K562 (cell line): ENCODE data around the gene BORCS8. TPM values are rescaled to one million over a fixed set of nuclear protein-coding genes. Genes with fewer than 3 reads are reported as not detected.

Source experiments
- ATF4 ChIP-seq: fragments of 450-650 bp; formaldehyde crosslinking; IDR thresholded peaks from 2 replicates; pipeline ENCODE4 v1.4.0; 2022; ENCODE audit warnings: mild to moderate bottlenecking, moderate library complexity
- ATF6 ChIP-seq: sonication (generic); formaldehyde crosslinking; IDR thresholded peaks from 2 replicates; pipeline ENCODE4 v1.4.0; 2020; ENCODE audit warnings: mild to moderate bottlenecking, missing genetic modification reagents
- BDP1 ChIP-seq: IDR thresholded peaks from 3 replicates; pipeline ENCODE4 v1.6.1; 2011; ENCODE audit not compliant: insufficient read length, insufficient read depth
- CSDE1 ChIP-seq, 2 experiments: fragments of 450-650 bp; IDR thresholded peaks; 2 replicates each; pipeline ENCODE4 v1.6.1; 2016; ENCODE audit warnings: mild to moderate bottlenecking in 1 of 2
- E2F5 ChIP-seq: sonication (generic); formaldehyde crosslinking; IDR thresholded peaks from 2 replicates; pipeline ENCODE4 v1.8.0; 2022; ENCODE audit warnings: mild to moderate bottlenecking, missing genetic modification reagents
- FOXA1 ChIP-seq: fragments of 450-650 bp; IDR thresholded peaks from 2 replicates; pipeline ENCODE4 v1.6.1; 2016; ENCODE audit warnings: mild to moderate bottlenecking, borderline replicate concordance
- GABPA ChIP-seq: fragments of 200-800 bp; sonication (Bioruptor generic); conservative IDR thresholded peaks from 2 replicates; pipeline ENCODE4 v1.6.1; 2016; ENCODE audit warnings: low read depth, missing genetic modification characterization, missing compliant biosample characterization
- GMEB1 ChIP-seq: fragments of 250-450 bp; sonication (Bioruptor Pico); IDR thresholded peaks from 2 replicates; pipeline ENCODE4 v1.4.0; 2020; ENCODE audit warnings: mild to moderate bottlenecking
- GTF2A2 ChIP-seq: IDR thresholded peaks from 2 replicates; pipeline ENCODE4 v1.6.1; 2016; ENCODE audit warnings: mild to moderate bottlenecking, missing genetic modification characterization, missing compliant biosample characterization
- MIER1 ChIP-seq: fragments of 450-650 bp; IDR thresholded peaks from 2 replicates; pipeline ENCODE4 v1.6.1; 2016; ENCODE audit warnings: antibody characterized with exemption, mild to moderate bottlenecking, low read depth
- MTA1 ChIP-seq: fragments of 450-650 bp; IDR thresholded peaks from 2 replicates; pipeline ENCODE4 v1.6.1; 2017; ENCODE audit warnings: borderline replicate concordance
- NR1H2 ChIP-seq: sonication (generic); formaldehyde crosslinking; IDR thresholded peaks from 2 replicates; pipeline ENCODE4 v1.4.0; 2020; ENCODE audit warnings: mild to moderate bottlenecking, missing genetic modification reagents
- PRMT5 ChIP-seq: sonication (generic); formaldehyde crosslinking; IDR thresholded peaks from 2 replicates; pipeline ENCODE4 v1.5.0; 2020; ENCODE audit warnings: missing genetic modification reagents
- SMAD1 ChIP-seq: fragments of 150-350 bp; IDR thresholded peaks from 2 replicates; pipeline ENCODE4 v1.6.1; 2014; ENCODE audit warnings: low read length, low read depth; ENCODE audit not compliant: partially characterized antibody
- SRSF7 ChIP-seq: fragments of 200-400 bp; formaldehyde crosslinking; optimal IDR thresholded peaks from 2 replicates; pipeline ENCODE3; 2017; ENCODE audit warnings: mild to moderate bottlenecking, low read depth, low read length
- TEAD2 ChIP-seq: fragments of 450-650 bp; IDR thresholded peaks from 2 replicates; pipeline ENCODE4 v1.6.1; 2016; ENCODE audit warnings: missing genetic modification characterization, control low read depth, missing compliant biosample characterization
- THRAP3 ChIP-seq: fragments of 450-650 bp; IDR thresholded peaks from 2 replicates; pipeline ENCODE4 v1.6.1; 2016; ENCODE audit warnings: mild to moderate bottlenecking, inconsistent platforms, borderline replicate concordance
- TRIM24 ChIP-seq, 2 experiments: fragments of 450-650 bp; IDR thresholded peaks; 2 replicates each; pipeline ENCODE4 v1.6.1; 2016
- XRCC4 ChIP-seq: IDR thresholded peaks from one replicate; pipeline ENCODE4 v1.6.1; 2011; ENCODE audit not compliant: insufficient read depth, insufficient read length; ENCODE audit errors: extremely low read depth
- ZFX ChIP-seq: sonication (generic); formaldehyde crosslinking; IDR thresholded peaks from 2 replicates; pipeline ENCODE4 v1.8.0; 2022; ENCODE audit warnings: mild to moderate bottlenecking, missing genetic modification reagents, moderate library complexity
- ZKSCAN3 ChIP-seq: fragments of 250-450 bp; sonication (Bioruptor Pico); IDR thresholded peaks from 2 replicates; pipeline ENCODE4 v1.4.0; 2020
- ZNF232 ChIP-seq: sonication (generic); formaldehyde crosslinking; IDR thresholded peaks from 2 replicates; pipeline ENCODE4 v1.8.0; 2022; ENCODE audit warnings: mild to moderate bottlenecking, missing genetic modification reagents
- ZNF324 ChIP-seq: fragments of 250-450 bp; sonication (Bioruptor Pico); IDR thresholded peaks from 2 replicates; pipeline ENCODE4 v1.4.0; 2020; ENCODE audit warnings: mild to moderate bottlenecking
- ZNF449 ChIP-seq: fragments of 250-450 bp; sonication (Bioruptor Pico); IDR thresholded peaks from 2 replicates; pipeline ENCODE4 v1.8.0; 2022; ENCODE audit warnings: moderate library complexity, mild to moderate bottlenecking, inconsistent platforms
- polyA plus RNA-seq, 8 experiments: library from polyadenylated mRNA; depleted of rRNA in 4 of 8; stranded (reverse) in 5 of 8; unstranded in 3 of 8; fragments of >200 nt; fragmentation: Nextera tagmentation in 2 of 8; fragmentation: Illumina TruSeq in 1 of 8; extraction: Ambion mirVana in 2 of 8; extraction: Trizol in 1 of 8; gene quantifications; 2 replicates each; pipeline versions ENCODE4 v1.2.1 to v1.2.3, GENCODE V29; 2011 to 2014; ENCODE audit warnings: inconsistent platforms in 1 of 8, missing spikeins in 1 of 8
- total RNA-seq, 7 experiments: library from RNA; depleted of rRNA in 6 of 7; stranded (reverse); fragments of >200 nt in 6 of 7; fragmentation: Illumina TruSeq in 2 of 7; extraction: Trizol in 2 of 7; gene quantifications; 2 replicates each; pipeline versions ENCODE4 v1.2.1 to v1.2.3, GENCODE V29; 2011 to 2021; ENCODE audit warnings: low replicate concordance in 1 of 7

BORCS8 gene
- total and polyA plus RNA-seq, 9 of the 15 experiments (the other 6 are each of a cell fraction or from before 2014, with no cell fraction given): 4.6 to 33.6 (median 16.3) TPM

GRCh38 chr19:19224852-19225494, 33.0 kb upstream of the BORCS8 start (continued):
- TF ChIP-seq ZNF449 (CRISPR knock-in tag) (no peak), ATF6 (CRISPR knock-in tag) (peak; percentile 93), ZNF232 (CRISPR knock-in tag) (peak; percentile 89), SRSF7 (no peak), ZKSCAN3 (CRISPR knock-in tag) (no peak), ZNF324 (CRISPR knock-in tag) (no peak), FOXA1 (no peak), GMEB1 (CRISPR knock-in tag) (peak; percentile 48), XRCC4 (no peak), TRIM24 (IDR thresholded peaks at IDR 0.05) (peak in 1 of 2 experiments; percentile 60; a peak in 2 of 4 replicates), CSDE1 (IDR thresholded peaks at IDR 0.05) (no peak), ZFX (peak; percentile 83), PRMT5 (CRISPR knock-in tag) (no peak), BDP1 (no peak), GTF2A2 (no peak), THRAP3 (no peak), MTA1 (no peak), GABPA (tag) (peak; percentile 49), TEAD2 (tag) (no peak), SMAD1 (no peak), NR1H2 (CRISPR knock-in tag) (no peak; the same call in 1 of the 2 replicates), E2F5 (CRISPR knock-in tag) (peak; percentile 99), MIER1 (no peak), ATF4 (CRISPR knock-in tag) (no peak)
